H9 (cell line): ENCODE measurements around the gene CAPN12. TPM values are rescaled to one million over a fixed set of nuclear protein-coding genes. Genes with fewer than 3 reads are reported as not detected.

Experiments
- DNase-seq: peaks from one replicate; pipeline ENCODE4 v3.0.0-alpha.2; 2017
- H2AFZ ChIP-seq: one replicate; pipeline ENCODE4 v1.6.1; 2013; ENCODE audit warnings: mild to moderate bottlenecking, low read length, control low read depth, moderate library complexity
- H2AK5ac ChIP-seq: 2 replicates; pipeline ENCODE4 v1.6.1; 2013; ENCODE audit warnings: low read length, control low read depth, mixed read lengths; ENCODE audit not compliant: insufficient read length
- H2BK120ac ChIP-seq: one replicate; pipeline ENCODE4 v1.6.1; 2013; ENCODE audit warnings: low read depth, mild to moderate bottlenecking, low read length, control low read depth, inconsistent platforms; ENCODE audit not compliant: poor library complexity, severe bottlenecking
- H2BK12ac ChIP-seq: 2 replicates; pipeline ENCODE4 v1.6.1; 2013; ENCODE audit warnings: low read length, control low read depth, mixed read lengths, low read depth; ENCODE audit not compliant: insufficient read length
- H2BK15ac ChIP-seq: 2 replicates; pipeline ENCODE4 v1.6.1; 2013; ENCODE audit warnings: low read depth, low read length, control low read depth
- H2BK20ac ChIP-seq: one replicate; pipeline ENCODE4 v1.6.1; 2013; ENCODE audit warnings: low read depth, mild to moderate bottlenecking, low read length, control low read depth, inconsistent platforms; ENCODE audit not compliant: poor library complexity, severe bottlenecking
- H2BK5ac ChIP-seq: 2 replicates; pipeline ENCODE4 v1.6.1; 2013; ENCODE audit warnings: low read length, control low read depth, mixed read lengths; ENCODE audit not compliant: insufficient read length
- H3K14ac ChIP-seq: 2 replicates; pipeline ENCODE4 v1.6.1; 2013; ENCODE audit warnings: low read length, control low read depth; ENCODE audit not compliant: insufficient read depth
- H3K18ac ChIP-seq: 2 replicates; pipeline ENCODE4 v1.6.1; 2013; ENCODE audit warnings: low read depth, mild to moderate bottlenecking, mixed read lengths, low read length, control low read depth; ENCODE audit not compliant: insufficient read length
- H3K23ac ChIP-seq: 2 replicates; pipeline ENCODE4 v1.6.1; 2013; ENCODE audit warnings: low read length, control low read depth, mixed read lengths, low read depth; ENCODE audit not compliant: insufficient read length
- H3K23me2 ChIP-seq: 2 replicates; pipeline ENCODE4 v1.6.1; 2013; ENCODE audit warnings: low read depth, mild to moderate bottlenecking, mixed read lengths, low read length, control low read depth; ENCODE audit not compliant: insufficient read length, poor library complexity, severe bottlenecking
- H3K27ac ChIP-seq: 2 replicates; pipeline ENCODE4 v1.5.1; 2013; ENCODE audit warnings: low read length, control low read depth, mixed read lengths, low read depth; ENCODE audit not compliant: insufficient read length
- H3K27me3 ChIP-seq: 2 replicates; pipeline ENCODE4 v1.6.1; 2013; ENCODE audit warnings: low read length, control low read depth, inconsistent platforms; ENCODE audit not compliant: insufficient read depth
- H3K4ac ChIP-seq: 2 replicates; pipeline ENCODE4 v1.6.1; 2013; ENCODE audit warnings: low read depth, mild to moderate bottlenecking, control low read depth, inconsistent platforms, low read length, moderate library complexity
- H3K4me1 ChIP-seq: 2 replicates; pipeline ENCODE4 v1.6.1; 2013; ENCODE audit warnings: low read length, control low read depth, inconsistent platforms; ENCODE audit not compliant: insufficient read depth
- H3K4me2 ChIP-seq: 2 replicates; pipeline ENCODE4 v1.6.1; 2013; ENCODE audit warnings: low read length, control low read depth, mixed read lengths; ENCODE audit not compliant: insufficient read length, insufficient read depth
- H3K56ac ChIP-seq: 2 replicates; pipeline ENCODE4 v1.6.1; 2013; ENCODE audit warnings: low read depth, mild to moderate bottlenecking, mixed read lengths, low read length, control low read depth; ENCODE audit not compliant: insufficient read length
- H3K79me1 ChIP-seq: 2 replicates; pipeline ENCODE4 v1.6.1; 2013; ENCODE audit warnings: low read depth, mild to moderate bottlenecking, moderate library complexity, low read length, control low read depth, inconsistent platforms; ENCODE audit not compliant: insufficient read depth, poor library complexity, severe bottlenecking
- H3K79me2 ChIP-seq: 2 replicates; pipeline ENCODE4 v1.6.1; 2013; ENCODE audit warnings: low read length, control low read depth, inconsistent platforms; ENCODE audit not compliant: insufficient read depth
- H3K9ac ChIP-seq: 2 replicates; pipeline ENCODE4 v1.6.1; 2013; ENCODE audit warnings: low read length, control low read depth, mixed read lengths; ENCODE audit not compliant: insufficient read length; ENCODE audit errors: extremely low read depth
- H3K9me3 ChIP-seq: one replicate; pipeline ENCODE4 v1.6.1; 2013; ENCODE audit warnings: low read depth, low read length, inconsistent platforms; ENCODE audit not compliant: control insufficient read depth
- H3T11ph ChIP-seq: one replicate; pipeline ENCODE4 v1.6.1; 2013; ENCODE audit warnings: mild to moderate bottlenecking, low read length, control low read depth, inconsistent platforms
- H4K20me1 ChIP-seq: one replicate; pipeline ENCODE4 v1.6.1; 2013; ENCODE audit not compliant: control insufficient read depth, insufficient read length, insufficient read depth
- H4K5ac ChIP-seq: 2 replicates; pipeline ENCODE4 v1.6.1; 2013; ENCODE audit warnings: low read depth, mild to moderate bottlenecking, mixed read lengths, low read length, control low read depth; ENCODE audit not compliant: insufficient read length
- H4K8ac ChIP-seq: replicated peaks from 2 replicates; pipeline ENCODE4 v1.6.1; 2013; ENCODE audit warnings: low read length, control low read depth, mixed read lengths, low read depth; ENCODE audit not compliant: insufficient read length
- H4K91ac ChIP-seq: 2 replicates; pipeline ENCODE4 v1.6.1; 2013; ENCODE audit warnings: low read depth, mild to moderate bottlenecking, moderate library complexity, mixed read lengths, low read length, control low read depth; ENCODE audit not compliant: insufficient read length
- H3K27ac Mint-ChIP-seq, 3 experiments: 2 replicates in 2 of 3; 3 replicates in 1 of 3; pipeline ENCODE4 v1.8.0; 2020 to 2021; ENCODE audit warnings: mixed read lengths in 3 of 3, mild to moderate bottlenecking in 1 of 3, moderate library complexity in 1 of 3
- H3K27me3 Mint-ChIP-seq: 2 replicates; pipeline ENCODE4 v1.8.0; 2021; ENCODE audit warnings: low read depth, mild to moderate bottlenecking, moderate library complexity, mixed read lengths
- H3K36me3 Mint-ChIP-seq, 3 experiments: 2 replicates in 2 of 3; 3 replicates in 1 of 3; pipeline ENCODE4 v1.8.0; 2020 to 2021; ENCODE audit warnings: low read depth in 3 of 3, mixed read lengths in 3 of 3; ENCODE audit not compliant: insufficient read depth in 1 of 3
- H3K4me1 Mint-ChIP-seq, 2 experiments: 2 replicates each; pipeline ENCODE4 v1.8.0; 2020; ENCODE audit warnings: mixed read lengths in 2 of 2
- H3K4me3 Mint-ChIP-seq, 2 experiments: 2 replicates in 1 of 2; 3 replicates in 1 of 2; pipeline ENCODE4 v1.8.0; 2020 to 2021; ENCODE audit warnings: mild to moderate bottlenecking in 2 of 2, mixed read lengths in 2 of 2, moderate library complexity in 1 of 2
- H3K9me3 Mint-ChIP-seq, 2 experiments: 2 replicates in 1 of 2; 3 replicates in 1 of 2; pipeline ENCODE4 v1.8.0; 2020; ENCODE audit warnings: mild to moderate bottlenecking in 2 of 2, mixed read lengths in 2 of 2, moderate library complexity in 1 of 2
- CTCF ChIP-seq: fragments of 200-600 bp; sonication (generic); conservative IDR thresholded peaks from 3 replicates; pipeline ENCODE4 v1.8.0; 2021; ENCODE audit warnings: antibody characterized with exemption, mild to moderate bottlenecking
- WGBS: extraction: QIAGEN DNeasy Blood & Tissue Kit; methylation state at CpG from one replicate; pipeline ENCODE4 v1.1.7; 2013; ENCODE audit warnings: missing lambda C conversion rate, low lambda C conversion rate, mixed read lengths; ENCODE audit not compliant: insufficient read length; ENCODE audit errors: extremely low coverage; 5-methylcytosine and 5-hydroxymethylcytosine counted together
- total RNA-seq: library from RNA; stranded (reverse); gene quantifications from 2 replicates; pipeline ENCODE4 v1.2.1, GENCODE V29; 2021

Gene CAPN12
- total RNA-seq, 1 experiment from 2014 or later, result 10.5 TPM

- Histone ChIP-seq H2AFZ (no peak overlapping the region), H2BK20ac (no peak overlapping the region), H3K79me2 (no peaks in the 10 kb centered on the region), H3T11ph (no peak overlapping the region), H3K18ac (no peak overlapping the region), H4K5ac (no peak overlapping the region), H2BK5ac (no peak overlapping the region), H2BK12ac (no peak overlapping the region), H3K4me2 (no peak overlapping the region), H3K27me3 (no peaks in the 10 kb centered on the region), H2AK5ac (no peak overlapping the region), H3K23me2 (peaks cover 5% of the 10 kb centered on the region), H4K91ac (no peak overlapping the region), H3K14ac (no peak overlapping the region), H3K9me3 (no peaks in the 10 kb centered on the region), H3K56ac (no peak overlapping the region), H3K9ac (no peak overlapping the region), H2BK15ac (no peak overlapping the region), H4K20me1 (no peaks in the 10 kb centered on the region), H3K4me1 (no peaks in the 10 kb centered on the region; the same call in 1 of the 2 replicates), H3K79me1 (no peaks in the 10 kb centered on the region), H3K23ac (no peak overlapping the region), H3K4ac (no peak overlapping the region), H3K27ac (no peak overlapping the region), H4K8ac (no peak overlapping the region), H2BK120ac (no peak overlapping the region)
- H3K9me3 Mint-ChIP-seq, result no peaks in the 10 kb centered on the region; a peak in 1 of 5 replicates
- peak; percentile 23 for DNase-seq
- no CpG with 5 or more reads among the region's 19 CpGs for WGBS
- peak overlapping the region in 1 of 3 experiments; percentile 76; a peak in 2 of 7 replicates for H3K27ac Mint-ChIP-seq
- H3K4me1 Mint-ChIP-seq, result peaks cover 4 to 10% of the 10 kb centered on the region in 2 experiments
- no peaks in the 10 kb centered on the region; the same call in none of the 2 replicates for H3K27me3 Mint-ChIP-seq
- no peak for TF ChIP-seq CTCF
- H3K4me3 Mint-ChIP-seq, result no peak overlapping the region
- peaks cover 11 to 56% (median 56%) of the 10 kb centered on the region in 3 experiments; a peak in 6 of 7 replicates for H3K36me3 Mint-ChIP-seq
Observed at GRCh38 chr19:38730731-38731589, 13.3 kb downstream of the CAPN12 start.
